Endodermal cell (in vitro differentiated cells): ENCODE data around the gene ZNHIT2. TPM values are rescaled to one million over a fixed set of nuclear protein-coding genes. Genes with fewer than 3 reads are reported as not detected.
"Not testable (repeated sequence)": the region's sequence is repeated elsewhere in the genome, so short reads cannot be mapped to it uniquely, and the experiment has no call there.

Experiments used
- DNase-seq: peaks from one replicate; pipeline ENCODE4 v3.0.0-alpha.2; 2017
- H3K27ac ChIP-seq: 2 replicates; pipeline ENCODE4 v1.5.1; 2013; ENCODE audit warnings: mild to moderate bottlenecking, low read depth, low read length, moderate library complexity
- H3K27me3 ChIP-seq: 2 replicates; pipeline ENCODE4 v1.6.1; 2013; ENCODE audit warnings: mild to moderate bottlenecking, low read length, moderate library complexity; ENCODE audit not compliant: insufficient read depth, control insufficient read depth, poor library complexity, severe bottlenecking
- H3K36me3 ChIP-seq: 2 replicates; pipeline ENCODE4 v1.7.0; 2013; ENCODE audit warnings: mild to moderate bottlenecking, low read length, moderate library complexity; ENCODE audit not compliant: control insufficient read depth, insufficient read depth
- H3K4me1 ChIP-seq: one replicate; pipeline ENCODE4 v1.7.0; 2013; ENCODE audit warnings: low read length; ENCODE audit not compliant: control insufficient read depth, insufficient read depth
- H3K4me3 ChIP-seq: 2 replicates; pipeline ENCODE4 v1.5.1; 2013; ENCODE audit warnings: mild to moderate bottlenecking, low read length, moderate library complexity
- H3K9ac ChIP-seq: 2 replicates; pipeline ENCODE4 v1.6.1; 2013; ENCODE audit warnings: mild to moderate bottlenecking, low read length, moderate library complexity; ENCODE audit not compliant: poor library complexity, severe bottlenecking; ENCODE audit errors: extremely low read depth
- H3K9me3 ChIP-seq: 2 replicates; pipeline ENCODE4 v1.6.1; 2013; ENCODE audit warnings: mild to moderate bottlenecking, low read length, moderate library complexity; ENCODE audit not compliant: control insufficient read depth
- H3K27ac Mint-ChIP-seq: 2 replicates; pipeline ENCODE4 v1.8.0; 2020; ENCODE audit warnings: mixed read lengths
- H3K27me3 Mint-ChIP-seq: 2 replicates; pipeline ENCODE4 v1.8.0; 2021; ENCODE audit warnings: mild to moderate bottlenecking, mixed read lengths; ENCODE audit not compliant: insufficient read depth
- H3K36me3 Mint-ChIP-seq: 2 replicates; pipeline ENCODE4 v1.8.0; 2020; ENCODE audit warnings: low read depth, mixed read lengths
- H3K4me1 Mint-ChIP-seq: 2 replicates; pipeline ENCODE4 v1.8.0; 2020; ENCODE audit warnings: mixed read lengths
- H3K4me3 Mint-ChIP-seq: 2 replicates; pipeline ENCODE4 v1.8.0; 2020; ENCODE audit warnings: mild to moderate bottlenecking, moderate library complexity, mixed read lengths
- H3K9me3 Mint-ChIP-seq: 2 replicates; pipeline ENCODE4 v1.8.0; 2020; ENCODE audit warnings: mild to moderate bottlenecking, mixed read lengths
- WGBS, 2 experiments: methylation state at CpG; one replicate each; pipeline versions ENCODE4 v1.1.5 to v1.1.7; 2013; ENCODE audit warnings: missing lambda C conversion rate in 2 of 2, mixed read lengths in 1 of 2; ENCODE audit not compliant: insufficient coverage in 1 of 2, insufficient read length in 1 of 2; 5-methylcytosine and 5-hydroxymethylcytosine counted together
- total RNA-seq, 2 donors: library from RNA; stranded (reverse); fragmentation: NEBNext Ultra II Directional in 1 of 2; extraction: Animal tissue kit (Norgen Biotek cat#: 25700) in 1 of 2; gene quantifications; 2 replicates in 1 of 2; 3 replicates in 1 of 2; pipeline ENCODE4 v1.2.1, GENCODE V29; 2021
- TF ChIP-seq, protein P1 (sequence below): fragments of 200-600 bp; sonication (generic); conservative IDR thresholded peaks from 2 replicates; pipeline ENCODE4 v1.5.0; 2021; ENCODE audit warnings: antibody characterized with exemption, mild to moderate bottlenecking

ZNHIT2 gene
- total RNA-seq, 2 donors from 2014 or later = 11.0 to 11.8 TPM

DNA sequence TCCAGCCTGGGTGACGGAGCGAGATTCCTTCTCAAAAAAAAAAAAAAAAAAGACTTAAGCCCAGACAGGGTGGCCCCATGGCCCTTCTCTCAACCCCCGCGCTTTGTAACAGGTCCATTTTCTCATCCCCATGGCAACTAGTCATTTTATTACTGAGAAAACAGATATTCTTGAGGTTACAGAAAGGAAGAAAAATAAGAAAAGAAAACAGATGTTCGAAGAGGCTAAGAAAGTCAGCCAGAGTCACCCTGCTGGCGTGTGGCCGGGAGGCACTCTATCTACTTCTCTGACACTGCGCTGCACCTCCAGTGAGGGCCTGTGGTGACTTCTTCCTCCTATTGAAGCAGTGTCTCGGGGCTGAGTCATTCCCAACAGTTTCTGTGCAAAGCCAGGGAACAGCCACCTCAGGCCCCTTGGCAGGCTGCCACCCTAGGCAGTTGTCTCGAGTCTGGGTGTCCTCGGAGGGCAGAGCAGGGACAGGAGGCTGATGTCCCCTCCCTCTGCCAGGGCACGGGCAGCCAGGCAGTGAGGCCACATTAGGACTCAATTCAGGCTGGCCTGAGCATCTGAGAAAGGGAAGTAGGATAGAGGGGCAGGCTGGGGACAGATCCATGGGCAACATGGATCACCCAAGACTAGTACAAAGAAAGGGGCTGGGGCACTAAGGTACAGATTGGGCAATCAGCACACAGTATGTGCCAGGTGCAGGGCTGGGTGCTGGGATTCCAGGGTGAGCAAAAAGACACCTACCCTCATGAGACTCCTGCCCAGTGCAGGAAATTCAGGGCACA, 33.2 kb upstream of the ZNHIT2 start:
- TF ChIP-seq, protein P1, sequence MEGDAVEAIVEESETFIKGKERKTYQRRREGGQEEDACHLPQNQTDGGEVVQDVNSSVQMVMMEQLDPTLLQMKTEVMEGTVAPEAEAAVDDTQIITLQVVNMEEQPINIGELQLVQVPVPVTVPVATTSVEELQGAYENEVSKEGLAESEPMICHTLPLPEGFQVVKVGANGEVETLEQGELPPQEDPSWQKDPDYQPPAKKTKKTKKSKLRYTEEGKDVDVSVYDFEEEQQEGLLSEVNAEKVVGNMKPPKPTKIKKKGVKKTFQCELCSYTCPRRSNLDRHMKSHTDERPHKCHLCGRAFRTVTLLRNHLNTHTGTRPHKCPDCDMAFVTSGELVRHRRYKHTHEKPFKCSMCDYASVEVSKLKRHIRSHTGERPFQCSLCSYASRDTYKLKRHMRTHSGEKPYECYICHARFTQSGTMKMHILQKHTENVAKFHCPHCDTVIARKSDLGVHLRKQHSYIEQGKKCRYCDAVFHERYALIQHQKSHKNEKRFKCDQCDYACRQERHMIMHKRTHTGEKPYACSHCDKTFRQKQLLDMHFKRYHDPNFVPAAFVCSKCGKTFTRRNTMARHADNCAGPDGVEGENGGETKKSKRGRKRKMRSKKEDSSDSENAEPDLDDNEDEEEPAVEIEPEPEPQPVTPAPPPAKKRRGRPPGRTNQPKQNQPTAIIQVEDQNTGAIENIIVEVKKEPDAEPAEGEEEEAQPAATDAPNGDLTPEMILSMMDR = no peak
- H3K27me3 Mint-ChIP-seq = peaks cover 27% of the 10 kb centered on the region
- peak; percentile 66 for DNase-seq
- no peak overlapping the region for H3K27ac Mint-ChIP-seq
- H3K4me3 ChIP-seq = no peak overlapping the region
- no peak overlapping the region for H3K9ac ChIP-seq
- H3K27ac ChIP-seq = no peak overlapping the region
- no peaks in the 10 kb centered on the region for H3K4me1 Mint-ChIP-seq
- peaks cover 12% of the 10 kb centered on the region for H3K9me3 Mint-ChIP-seq
- peaks cover 15% of the 10 kb centered on the region for H3K9me3 ChIP-seq
- no peaks in the 10 kb centered on the region for H3K36me3 Mint-ChIP-seq
- no peaks in the 10 kb centered on the region for H3K4me1 ChIP-seq
- WGBS, 2 experiments = 82 to 83% methylated on average over 8 to 12 of the region's 12 CpGs
- no peaks in the 10 kb centered on the region for H3K36me3 ChIP-seq
- no peak overlapping the region for H3K4me3 Mint-ChIP-seq
- H3K27me3 ChIP-seq = no peaks in the 10 kb centered on the region

- WGBS, 2 experiments = 90 to 93% methylated on average over 8 to 10 of the region's 10 CpGs
- H3K36me3 Mint-ChIP-seq, H3K4me3 Mint-ChIP-seq, H3K36me3 ChIP-seq, H3K4me1 Mint-ChIP-seq, H3K4me1 ChIP-seq, H3K4me3 ChIP-seq, H3K27ac Mint-ChIP-seq, H3K9ac ChIP-seq, H3K27me3 ChIP-seq, H3K27ac ChIP-seq: not testable (repeated sequence)
- peaks cover 31% of the 10 kb centered on the region for H3K27me3 Mint-ChIP-seq
- H3K9me3 Mint-ChIP-seq = peaks cover 12% of the 10 kb centered on the region
- peaks cover 15% of the 10 kb centered on the region for H3K9me3 ChIP-seq
- peak; percentile 14 for DNase-seq
These were observed 32.6 kb upstream of the ZNHIT2 start for GRCh38 chr11:65150131-65150508.

DNA sequence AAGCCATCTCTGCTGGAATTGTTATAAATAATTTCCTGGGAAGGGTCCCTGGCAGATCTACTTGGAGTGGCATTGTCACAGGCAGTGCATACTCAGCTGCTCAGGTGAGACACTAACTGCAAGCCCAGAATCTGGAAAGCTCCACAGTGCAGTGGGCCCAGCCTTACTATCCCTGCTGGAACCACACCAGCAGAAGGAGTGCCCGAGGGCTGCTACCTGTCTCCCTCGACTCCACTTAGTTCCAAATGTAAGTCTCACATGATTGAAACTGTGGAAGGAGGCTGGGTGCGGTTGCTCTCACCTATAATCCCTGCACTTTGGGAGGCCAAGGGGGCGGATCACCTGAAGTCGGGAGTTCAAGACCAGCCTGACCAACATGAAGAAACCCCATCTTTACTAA, 31.2 kb upstream of the ZNHIT2 start:
- H3K4me1 Mint-ChIP-seq = no peaks in the 10 kb centered on the region
- peaks cover 12% of the 10 kb centered on the region for H3K9me3 Mint-ChIP-seq
- peak; percentile 33 for DNase-seq
- H3K4me3 Mint-ChIP-seq = no peak overlapping the region
- Histone ChIP-seq H3K9ac (no peak overlapping the region), H3K4me1 (no peaks in the 10 kb centered on the region), H3K4me3 (no peak overlapping the region), H3K27me3 (no peaks in the 10 kb centered on the region), H3K9me3 (peaks cover 15% of the 10 kb centered on the region), H3K36me3 (no peaks in the 10 kb centered on the region), H3K27ac (no peak overlapping the region)
- TF ChIP-seq, protein P1 = no peak
- 62 to 85% methylated on average over 2 to 5 of the region's 5 CpGs for WGBS, 2 experiments
- peaks cover 36% of the 10 kb centered on the region for H3K27me3 Mint-ChIP-seq
- no peak overlapping the region for H3K27ac Mint-ChIP-seq
- H3K36me3 Mint-ChIP-seq = no peaks in the 10 kb centered on the region
